ENCODE data around the gene PTMA.

PTMA gene

DNA sequence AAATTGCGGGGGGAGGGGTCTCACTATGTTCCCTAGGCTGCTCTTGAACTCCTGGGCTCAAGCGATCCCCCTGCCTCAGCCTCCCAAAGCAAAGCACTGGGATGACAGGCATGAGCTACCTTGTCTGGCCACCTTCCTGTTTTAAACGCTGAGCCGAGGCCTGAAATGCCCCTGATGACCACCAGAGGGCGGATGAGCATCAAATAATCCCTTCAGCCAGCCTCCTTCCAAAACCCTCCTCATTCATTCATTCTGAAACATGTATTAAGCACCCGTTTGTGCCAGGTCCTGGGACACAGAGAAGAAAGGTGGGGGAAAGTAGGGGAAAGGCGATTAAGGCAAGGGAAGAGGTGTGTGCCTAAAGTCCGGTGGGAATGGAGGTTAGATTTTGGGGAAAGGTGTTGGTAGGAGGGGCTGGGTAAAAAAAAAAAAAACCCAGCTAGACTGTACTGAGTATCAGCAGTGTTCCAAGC, 30.7 kb upstream of the PTMA start:
- peak; percentile 82 for DNase-seq

DNA sequence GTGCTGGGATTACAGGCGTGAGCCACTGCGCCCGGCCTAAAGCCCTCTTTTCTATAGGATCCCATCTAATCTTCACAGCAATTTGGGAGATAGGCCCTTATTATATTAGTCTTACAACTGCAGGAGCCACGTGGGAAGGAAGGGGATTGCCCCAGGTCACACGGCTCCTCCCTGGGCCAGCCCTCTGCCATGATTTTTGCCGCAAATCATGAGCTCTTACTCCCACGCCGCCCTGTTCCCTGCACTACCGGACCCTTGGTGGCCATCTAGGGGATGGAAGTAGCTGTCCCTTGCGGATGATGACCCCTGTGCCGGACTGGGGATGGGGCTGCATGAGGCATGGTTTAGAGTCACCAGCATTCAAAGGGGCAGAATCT, 28.4 kb upstream of the PTMA start:
- no peak for DNase-seq

DNA sequence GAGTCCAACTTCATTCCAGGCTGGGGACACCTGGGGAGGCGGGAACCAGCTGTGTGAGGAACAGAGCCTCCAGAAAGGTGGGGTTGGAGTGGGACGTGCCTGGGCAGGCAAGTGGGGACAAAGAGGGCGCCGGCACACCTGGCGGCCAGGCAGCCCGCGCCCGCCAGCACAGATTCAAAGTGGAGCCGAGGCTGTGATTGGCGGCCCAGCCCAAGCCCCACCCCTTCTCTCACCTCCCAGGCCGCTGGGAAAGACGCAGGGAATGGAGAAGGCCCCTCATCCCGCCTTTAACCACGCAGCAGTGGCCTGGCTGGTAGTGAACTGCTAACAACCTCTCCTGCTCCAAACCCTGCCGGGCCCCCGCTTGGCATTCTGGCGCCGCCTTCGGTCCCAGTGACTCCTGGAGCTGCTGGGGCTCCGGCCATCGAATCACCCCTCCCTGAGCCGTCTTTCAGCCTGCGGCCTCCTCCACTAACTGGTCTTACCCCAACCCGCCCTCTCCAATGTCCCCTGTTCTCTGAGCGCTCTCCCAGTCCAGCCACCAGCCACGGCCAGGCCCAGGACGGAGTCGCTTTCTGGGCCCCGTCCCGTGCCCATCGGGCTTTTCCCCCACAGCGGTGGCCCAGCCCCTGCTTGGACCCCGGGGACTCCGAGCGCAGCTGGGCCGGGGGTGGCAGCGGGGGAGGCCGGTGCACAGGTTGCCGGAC, 27.9 kb upstream of the PTMA start:
- DNase-seq, result no peak

DNA sequence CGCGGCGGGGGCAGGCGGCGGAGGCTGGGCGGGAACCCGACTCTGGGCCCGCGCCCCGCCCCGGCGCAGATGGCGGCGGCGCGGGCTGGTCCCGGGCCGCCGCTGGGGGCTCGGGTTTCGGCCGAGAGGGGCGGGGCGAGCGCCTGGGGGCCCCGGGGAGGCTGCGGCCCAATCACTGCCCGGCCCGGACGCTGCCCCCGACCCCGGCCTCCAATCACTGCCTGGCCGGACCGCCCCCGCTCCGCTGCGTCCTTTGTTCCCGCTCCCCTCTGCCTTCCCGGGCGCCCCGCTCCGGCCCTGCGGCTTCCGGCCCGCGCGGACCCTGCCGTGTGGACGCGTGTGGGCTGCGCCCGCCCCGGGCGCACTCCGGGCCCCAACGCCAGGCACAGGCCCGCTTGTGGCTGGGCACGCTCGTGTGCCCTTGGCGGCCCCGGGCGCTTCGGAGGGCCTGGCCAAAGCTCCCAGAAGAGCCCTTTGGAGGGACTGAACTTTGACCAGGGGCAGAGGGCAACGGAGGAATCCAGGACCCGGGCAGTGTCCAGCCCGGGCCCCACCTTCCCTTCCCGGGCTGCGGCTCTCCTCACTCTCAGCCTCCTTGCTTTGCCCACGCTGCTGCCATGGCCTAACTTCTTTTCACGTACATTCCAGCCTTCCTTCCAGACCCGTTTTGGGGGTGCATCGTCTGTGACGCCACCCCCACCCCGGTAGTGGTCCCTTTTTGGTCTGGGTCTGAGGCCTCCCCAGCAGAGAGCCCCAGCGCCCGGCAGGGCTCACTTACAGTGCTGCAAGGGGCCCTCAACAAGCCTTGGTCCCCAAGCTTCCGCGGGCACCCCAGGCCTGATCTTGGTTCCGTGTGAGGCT, 27.1 kb upstream of the PTMA start:
- no peak for DNase-seq

DNA sequence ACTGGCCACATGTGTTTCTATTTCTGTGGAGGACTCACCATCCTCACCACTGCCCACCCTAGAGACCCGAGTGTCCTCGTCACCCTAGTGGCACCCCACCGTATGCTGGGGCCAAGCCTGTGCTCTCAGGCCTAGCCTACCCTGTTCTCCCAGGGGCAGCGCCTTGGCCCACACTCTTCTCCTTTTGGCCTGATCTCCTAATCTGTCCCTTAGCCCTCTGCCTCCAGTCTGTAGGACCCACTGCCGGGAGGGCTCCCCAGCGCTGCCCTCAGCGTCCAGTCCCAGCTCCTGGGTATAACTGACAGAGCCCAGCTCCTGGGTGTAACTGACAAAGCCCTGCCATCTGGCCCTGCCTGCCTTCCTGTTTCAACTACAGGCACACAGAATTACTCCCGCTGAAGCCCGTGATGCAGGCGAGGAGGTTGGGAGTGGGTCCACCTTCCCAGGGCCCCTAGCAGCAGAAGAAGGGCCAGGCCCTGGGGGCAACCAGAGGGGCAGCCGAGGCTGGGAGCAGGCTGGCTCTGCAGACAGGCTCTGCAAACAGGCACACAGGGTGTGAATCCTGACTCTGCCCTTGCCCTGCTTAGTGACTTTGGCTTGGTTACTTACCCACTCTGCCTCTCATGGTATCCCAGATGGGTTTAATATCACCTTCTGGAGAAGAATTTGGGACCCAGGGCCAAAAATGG, 25.6 kb upstream of the PTMA start:
- no peak for DNase-seq

DNA sequence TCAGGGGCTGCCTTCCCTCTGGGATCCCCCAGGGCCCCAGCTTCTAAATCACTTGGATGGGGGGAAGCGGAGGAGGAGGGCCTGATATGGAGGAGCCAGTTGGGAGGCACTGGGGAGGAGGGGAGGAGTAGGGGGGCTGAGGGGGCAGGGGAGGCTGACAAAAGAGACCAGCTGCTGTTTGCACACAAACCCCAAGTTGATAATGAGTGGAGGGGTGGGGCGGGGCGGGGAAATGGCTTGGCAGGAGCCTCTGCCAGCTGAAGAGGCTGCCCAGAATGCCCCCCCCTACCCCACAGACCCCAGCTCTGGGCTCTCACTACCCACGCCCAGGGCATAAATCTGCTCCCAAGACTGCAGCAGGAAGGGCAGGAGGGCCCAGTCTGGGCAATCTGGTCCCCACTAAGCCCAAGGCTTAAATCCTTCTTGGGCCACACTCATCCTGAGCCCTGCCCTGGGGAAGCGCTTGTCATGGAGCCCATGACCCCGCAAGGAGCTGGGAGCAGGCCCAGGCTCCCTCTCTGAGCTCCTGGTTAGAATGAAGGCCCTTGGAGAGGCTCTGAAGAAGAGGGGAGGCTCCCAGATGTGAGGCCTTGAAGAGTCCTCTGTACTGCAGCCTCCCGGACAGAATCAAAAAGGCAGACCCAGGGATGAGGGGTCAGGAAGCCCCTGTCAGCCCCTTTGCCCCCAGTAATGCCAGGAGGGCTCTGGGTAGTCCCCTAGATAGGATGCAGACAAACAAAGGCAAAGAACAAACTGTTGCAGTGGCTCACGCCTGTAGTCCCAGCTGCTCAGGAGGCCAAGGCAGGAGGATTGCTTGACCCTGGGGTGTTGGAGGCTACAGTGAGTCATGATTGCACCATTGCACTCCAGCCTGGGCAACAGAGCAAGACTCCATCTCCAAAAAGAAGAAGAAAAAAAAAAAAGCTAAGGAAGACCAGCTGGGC, 24.8 kb upstream of the PTMA start:
- DNase-seq, result no peak

DNA sequence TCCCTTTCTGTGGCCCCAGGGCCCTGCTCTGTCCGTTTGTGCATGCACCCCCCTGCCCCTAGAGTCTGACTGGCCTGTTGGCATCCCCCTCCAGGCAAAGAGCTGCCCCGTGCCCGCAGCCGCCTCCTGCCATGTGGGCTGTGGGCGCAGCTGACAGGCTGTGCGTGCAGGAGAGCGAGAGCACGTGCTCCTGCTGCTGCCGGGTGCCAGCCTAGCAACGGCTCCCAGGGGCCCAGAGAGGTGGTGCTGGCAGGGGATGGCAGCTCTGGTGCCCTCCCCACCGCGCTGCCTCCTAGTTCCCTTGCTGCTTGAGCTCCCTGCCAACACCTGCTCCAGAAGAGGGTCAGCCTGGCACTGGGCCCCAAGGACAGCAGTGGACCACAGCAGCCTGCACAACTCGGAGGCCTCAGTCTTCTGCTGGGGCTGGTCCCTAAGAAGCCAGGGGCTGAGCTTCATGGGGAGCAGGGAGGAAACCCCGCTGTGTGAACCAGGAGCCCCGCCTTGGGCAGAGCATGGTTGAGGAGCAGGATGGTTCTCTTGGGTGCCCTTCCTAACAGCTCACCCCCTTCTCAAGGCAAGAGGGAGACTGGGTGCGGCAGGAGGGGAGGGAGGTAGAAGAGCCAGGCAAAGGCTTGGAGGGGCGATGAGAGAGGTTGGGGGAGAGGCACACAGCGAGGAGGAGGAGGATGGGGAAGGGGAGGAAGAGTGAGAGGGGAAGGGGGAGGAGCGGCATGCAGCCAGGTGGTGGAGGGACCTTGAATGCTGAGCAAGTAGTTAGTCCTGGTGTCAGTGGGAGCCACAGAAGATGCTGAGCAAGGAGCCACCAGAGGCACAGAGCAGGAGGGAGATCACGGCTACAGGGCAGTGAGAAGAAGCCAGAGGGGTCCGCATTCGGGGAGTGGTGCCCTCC, 23.8 kb upstream of the PTMA start:
- DNase-seq, result no peak

DNA sequence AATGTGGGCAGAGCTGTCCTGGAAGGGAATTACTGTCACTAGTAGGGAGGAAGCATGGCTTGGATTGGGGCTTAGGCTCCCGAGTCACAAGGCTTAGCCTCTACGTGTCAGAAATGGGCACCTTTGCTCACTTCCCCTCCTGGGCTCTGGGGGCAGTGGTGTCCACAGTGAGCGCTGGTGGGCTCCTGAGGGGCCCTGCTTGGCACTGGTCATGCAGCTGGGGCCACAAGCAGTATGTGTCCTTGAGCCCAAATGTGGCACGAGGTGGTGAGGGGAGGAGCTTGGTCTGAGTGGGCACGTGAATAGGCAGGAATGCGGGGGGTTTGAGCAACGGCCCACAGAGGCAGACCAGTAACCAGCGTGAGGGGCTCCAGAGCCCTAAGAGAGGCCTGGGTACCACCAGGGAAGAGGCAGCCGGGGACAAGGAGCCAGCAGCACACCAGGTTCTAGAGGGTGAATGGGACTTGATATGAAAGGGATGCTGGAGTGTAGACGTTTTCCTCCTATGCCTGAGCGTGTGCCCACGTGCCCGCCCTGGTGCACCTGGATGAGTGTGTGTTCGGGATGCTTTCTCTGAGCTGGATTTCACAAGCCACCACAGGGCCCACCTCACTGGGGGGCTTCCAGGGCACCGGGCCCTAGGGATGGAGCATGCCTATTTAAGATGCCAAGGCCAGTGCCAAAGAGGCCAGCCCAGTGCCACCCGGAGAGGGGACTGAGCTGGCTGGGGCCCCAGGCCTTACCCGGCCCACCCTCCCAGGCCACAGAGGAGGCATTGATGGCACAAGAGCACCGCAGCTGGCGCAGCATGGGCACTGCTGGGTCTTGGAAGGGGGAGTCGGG, 22.8 kb upstream of the PTMA start:
- DNase-seq, result no peak

DNA sequence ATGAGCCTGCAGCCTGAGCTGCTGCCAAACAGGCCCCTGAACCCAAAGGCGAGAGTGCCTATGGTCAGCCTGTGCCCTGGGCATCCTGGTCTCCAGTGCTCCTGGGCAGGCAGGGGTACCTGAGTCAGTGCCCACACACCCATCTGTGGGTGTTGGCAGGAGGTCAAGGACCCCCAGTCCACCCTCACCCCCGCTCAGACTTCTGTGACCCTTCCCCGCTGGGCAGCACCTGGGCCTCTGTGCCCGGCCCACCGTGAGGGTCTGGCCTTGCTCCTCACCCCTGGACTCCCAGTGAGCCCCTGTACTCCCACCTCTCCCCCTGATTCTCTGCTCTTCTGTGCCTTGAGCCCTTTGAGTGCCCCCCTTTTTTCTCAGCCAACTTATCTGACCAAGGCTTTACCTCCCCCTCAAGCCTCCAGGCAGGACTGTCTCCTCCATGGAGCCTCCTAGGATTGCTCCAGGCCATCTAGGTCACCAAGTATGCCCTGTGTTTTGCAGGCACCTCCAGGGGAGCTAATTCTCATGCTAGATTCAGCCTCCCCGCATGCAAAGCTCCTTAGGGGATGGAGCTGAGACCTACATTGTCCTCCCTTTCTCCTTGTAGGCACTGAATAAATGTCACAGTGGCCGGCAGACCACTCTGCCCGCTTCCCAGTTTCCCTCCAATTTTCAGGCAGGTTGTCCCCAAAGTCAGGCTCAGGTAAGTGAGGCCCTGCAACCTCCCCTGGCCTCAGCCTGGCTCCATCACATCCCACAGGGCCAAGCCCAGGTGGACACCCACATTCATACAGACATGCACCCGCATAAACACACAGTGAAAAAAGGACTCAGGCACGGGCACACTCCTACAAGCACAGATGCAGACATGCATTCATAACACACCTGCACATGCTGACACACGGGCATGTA, 21.9 kb upstream of the PTMA start:
- no peak for DNase-seq

DNA sequence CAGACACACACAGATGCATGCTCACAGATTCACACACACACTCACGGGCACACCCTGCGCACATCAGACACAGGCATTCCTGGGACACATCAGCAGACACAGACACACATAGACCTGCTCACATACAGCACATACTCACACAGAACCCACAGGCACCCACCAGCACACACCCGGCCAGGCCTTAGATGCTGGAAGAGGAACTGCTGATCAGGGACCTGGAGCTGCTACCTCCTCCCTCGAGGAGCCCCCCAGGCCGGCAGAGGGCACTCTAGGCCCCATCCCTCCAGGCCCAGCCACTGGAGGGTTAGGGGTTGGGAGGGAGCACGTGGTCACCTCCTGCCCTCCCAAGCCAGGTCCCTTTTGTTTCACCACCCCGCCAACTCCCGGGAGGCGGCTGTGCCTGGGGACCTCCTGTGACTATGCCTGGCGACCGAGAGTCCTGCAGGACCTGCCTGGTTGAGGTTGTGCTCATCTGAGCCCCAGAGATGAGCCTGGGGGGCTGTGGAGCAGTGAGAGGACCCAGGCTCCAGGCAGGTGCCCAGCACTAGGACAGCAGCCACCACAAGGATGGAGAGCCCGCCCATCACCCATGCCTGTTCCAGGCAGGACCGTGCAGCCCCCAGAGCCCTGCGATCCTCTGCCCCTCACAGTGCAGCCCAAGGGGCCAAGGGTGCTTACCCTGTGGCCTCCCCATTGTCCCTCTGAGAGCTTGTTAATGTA, 21.0 kb upstream of the PTMA start:
- DNase-seq, result peak; percentile 93

DNA sequence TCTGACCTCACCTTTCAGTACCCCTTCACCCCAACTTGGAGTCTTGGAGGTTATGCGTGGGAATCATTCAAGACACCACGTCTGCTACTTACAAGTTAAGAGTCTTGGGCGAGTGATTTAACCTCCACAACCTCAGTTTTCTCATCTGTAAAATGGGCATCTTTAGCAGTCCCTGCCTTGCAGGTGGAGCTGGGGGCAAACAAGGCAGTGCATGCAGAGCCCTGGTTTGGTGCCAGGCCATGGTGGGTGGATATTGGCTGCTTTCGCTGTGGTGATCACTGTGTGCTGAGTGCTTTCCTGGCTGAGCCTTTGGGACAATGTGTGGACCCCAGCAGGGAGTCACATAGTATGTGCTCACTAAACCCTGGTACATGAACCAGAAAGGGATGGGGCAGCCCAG, 20.4 kb upstream of the PTMA start:
- no peak for DNase-seq

DNA sequence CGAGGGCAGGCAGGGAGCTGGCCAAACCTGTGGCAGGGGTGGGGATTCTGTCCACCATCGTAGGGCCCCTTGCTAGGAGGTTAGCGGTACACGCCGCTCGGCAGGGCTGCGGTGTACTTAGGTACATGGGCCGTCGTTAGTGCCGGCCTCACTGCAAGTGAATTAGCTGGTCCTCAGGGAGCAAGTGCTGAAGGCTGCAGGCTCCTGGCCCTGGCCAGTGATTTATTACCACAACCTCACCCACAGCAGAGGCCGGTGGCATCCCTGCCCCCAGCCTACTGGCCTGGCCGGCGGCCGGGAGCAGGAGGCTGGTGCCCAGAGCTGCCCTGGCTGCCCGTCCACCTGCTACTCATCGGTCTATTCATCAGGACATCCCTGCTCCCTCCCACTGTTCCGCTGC, 19.6 kb upstream of the PTMA start:
- no peak for DNase-seq

DNA sequence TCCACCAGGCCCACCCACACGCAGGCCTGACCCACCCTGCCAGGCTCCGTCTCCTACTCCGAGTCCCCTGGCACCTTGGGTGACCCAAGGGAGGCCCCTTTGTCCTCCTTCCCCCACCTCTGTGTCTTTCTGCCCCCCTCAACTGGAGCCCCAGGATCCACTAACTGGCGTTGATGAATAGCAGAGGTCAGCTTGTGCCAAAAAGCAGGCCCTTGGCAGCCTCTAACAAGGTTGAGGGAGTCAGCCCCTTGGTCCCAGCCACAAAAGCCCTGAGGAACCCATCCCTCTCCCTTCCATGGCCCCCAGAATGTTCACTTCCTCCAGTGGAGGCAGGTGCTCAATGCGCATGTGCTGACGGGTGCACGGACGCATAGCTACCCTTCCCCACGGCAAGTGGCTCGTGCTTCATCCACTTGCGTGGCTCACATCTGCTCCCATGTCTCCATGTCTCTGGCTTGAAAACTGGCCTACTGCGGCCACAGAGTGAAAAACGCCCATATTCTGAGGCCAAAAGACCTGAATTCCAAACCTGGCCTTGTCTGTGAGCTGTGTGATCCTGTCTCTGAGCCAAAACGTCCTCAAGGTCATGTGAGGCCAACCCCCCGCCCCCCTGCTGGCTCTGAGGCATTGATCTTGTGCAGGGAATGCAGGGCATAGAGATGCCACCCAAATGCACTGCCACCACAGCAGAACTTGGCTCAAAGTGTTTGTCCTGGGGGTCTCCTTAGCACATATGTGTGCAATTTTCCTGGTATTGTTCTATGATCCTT, 19.0 kb upstream of the PTMA start:
- no peak for DNase-seq

DNA sequence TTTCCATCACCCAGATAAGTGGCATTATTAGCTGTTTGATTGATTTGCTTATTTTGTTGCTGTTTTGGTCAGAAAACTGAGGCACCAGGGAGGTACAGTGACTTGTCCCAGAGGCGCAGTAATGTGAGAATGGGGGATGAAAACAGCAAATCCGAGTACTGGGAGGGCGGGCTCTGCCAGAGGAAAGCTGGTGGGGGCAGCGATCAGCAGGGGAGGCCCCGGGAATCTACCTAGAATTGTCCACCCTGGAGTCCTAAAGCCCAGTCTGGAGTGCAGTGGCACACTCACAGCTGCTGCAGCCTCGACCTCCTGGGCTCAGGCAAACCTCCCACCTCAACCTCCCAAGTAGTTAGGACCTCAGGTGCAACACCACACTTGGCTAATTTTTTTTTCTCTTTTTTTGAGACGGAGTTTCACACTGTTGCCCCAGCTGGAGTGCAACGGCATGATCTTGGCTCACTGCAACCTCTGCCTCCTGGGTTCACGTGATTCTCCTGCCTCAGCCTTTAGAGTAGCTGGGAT, 17.0 kb upstream of the PTMA start:
- no peak for DNase-seq

DNA sequence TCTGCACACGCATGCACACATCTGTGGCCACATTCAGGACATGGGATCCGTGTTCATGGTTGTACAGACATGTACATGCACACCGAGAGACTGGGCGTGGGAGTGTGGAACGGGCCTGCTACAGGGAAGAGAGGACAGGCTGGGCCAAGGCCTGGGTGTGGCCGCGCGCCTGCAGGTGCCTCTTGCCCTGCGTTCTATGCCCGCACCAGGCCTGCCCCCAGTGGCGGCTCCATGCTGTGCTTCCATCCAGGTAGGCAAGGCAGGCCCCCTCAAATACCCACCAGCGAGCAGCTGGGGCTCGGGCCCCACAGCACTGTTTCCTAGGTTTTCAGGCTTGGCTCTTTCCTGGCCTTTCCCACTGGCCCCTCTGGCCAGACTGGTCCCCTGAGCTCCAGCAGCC, 15.5 kb upstream of the PTMA start:
- no peak for DNase-seq

DNA sequence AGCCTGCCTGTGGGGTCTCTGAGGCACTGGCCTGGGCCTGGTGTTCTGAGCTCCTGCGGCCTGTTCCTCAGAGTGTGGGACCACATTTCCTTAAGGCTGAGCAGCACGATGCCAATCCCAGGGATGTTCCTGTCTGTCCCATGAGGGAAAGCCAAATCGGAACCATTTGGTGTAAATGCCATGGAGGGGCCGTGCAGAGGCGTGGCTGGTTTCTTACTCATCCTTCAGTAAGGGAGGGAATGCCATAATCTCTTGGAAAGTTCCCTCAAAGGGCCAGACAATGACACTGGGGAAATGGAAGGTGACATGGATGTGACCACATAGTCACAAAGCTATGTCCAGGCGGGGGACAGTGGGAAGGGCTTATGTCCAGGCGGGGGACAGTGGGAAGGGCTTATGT, 14.4 kb upstream of the PTMA start:
- no peak for DNase-seq

DNA sequence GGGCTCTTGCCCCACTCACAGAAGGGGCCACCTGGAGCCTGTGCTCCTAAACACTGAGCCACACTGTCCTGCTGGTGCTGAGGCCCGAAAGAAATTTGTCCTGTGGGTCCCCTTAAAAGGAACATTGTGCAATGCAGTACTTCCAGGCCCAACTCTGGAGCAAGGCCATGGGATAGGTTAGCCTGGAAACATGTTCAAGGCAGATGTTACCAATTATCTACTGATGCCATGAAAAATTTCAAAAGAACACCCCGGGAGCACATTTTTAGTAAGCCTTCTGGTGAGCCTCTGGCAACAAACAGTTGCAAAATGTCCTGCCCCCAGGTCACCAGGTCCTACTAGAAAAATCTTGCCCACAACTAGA, 12.3 kb upstream of the PTMA start:
- DNase-seq, result no peak

DNA sequence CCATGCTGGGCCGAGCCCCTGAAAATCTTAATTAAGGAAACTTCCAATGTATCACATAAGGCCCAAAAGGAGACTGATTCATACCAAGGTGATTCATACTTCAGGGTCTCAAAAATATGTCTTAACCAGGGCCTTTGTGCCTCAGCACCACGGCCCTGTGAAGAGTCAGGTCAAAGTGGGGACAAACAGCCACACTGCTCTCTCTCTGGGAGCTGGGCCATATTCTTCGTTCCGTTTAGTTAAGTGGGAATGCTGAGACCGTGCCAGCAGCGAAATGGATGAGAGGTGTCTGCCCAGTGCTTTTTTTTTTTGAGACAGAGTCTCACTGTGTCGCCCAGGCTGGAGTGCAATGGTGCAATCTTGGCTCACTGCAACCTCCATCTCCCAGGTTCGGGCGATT, 9.3 kb upstream of the PTMA start:
- no peak for DNase-seq
